ENCODE data around the gene RINL. TPM values are rescaled to one million over a fixed set of nuclear protein-coding genes. Genes with fewer than 3 reads are reported as not detected.

The RINL gene
- total and polyA plus RNA-seq, 2 of the 8 experiments (the other 6 are each of a cell fraction or from before 2014, with no cell fraction given) = 11.1 to 11.9 TPM

GRCh38 chr19:38879400-38879751 lies 1.3 kb upstream of the RINL start:
- POLR2A ChIA-PET (ENCODE audit: partially characterized antibody) = interaction anchor here (0.6 to 6.1 kb wide), 6 partner anchors 8 to 48 kb away, joined by 3 to 35 read pairs (median 7); no protein-coding TSS in a partner anchor

More at GRCh38 chr19:38879400-38879751, 1.3 kb upstream of the RINL start:
- CTCF ChIA-PET (ENCODE audit: partially characterized antibody) = interaction anchor here (0.6 to 7.0 kb wide), 9 partner anchors 9 to 118 kb away, joined by 3 to 97 read pairs (median 3); no protein-coding TSS in a partner anchor
- peaks cover 0 to 8% (median 3%) of the 10 kb centered on the region in 4 experiments; a peak in 6 of 7 replicates for H3K4me1 ChIP-seq (replicated peaks in 1 of 4; ENCODE audit: control insufficient read depth in 3 of 4, insufficient read depth in 4 of 4, low read length in 3 of 4)
- H3K27me3 ChIP-seq (replicated peaks in 1 of 4; ENCODE audit: control insufficient read depth in 3 of 4, extremely low read depth in 1 of 4, insufficient read depth in 3 of 4, low read length in 3 of 4) = no peaks in the 10 kb centered on the region
- H3K23ac ChIP-seq (ENCODE audit: insufficient read length) = no peak overlapping the region
- H2BK5ac ChIP-seq (ENCODE audit: low read depth, low read length) = no peak overlapping the region
- H2BK20ac ChIP-seq (ENCODE audit: low read length) = no peak overlapping the region
- H3K79me2 ChIP-seq (ENCODE audit: control insufficient read depth in 1 of 2, insufficient read depth in 2 of 2, low read length in 2 of 2) = no peaks in the 10 kb centered on the region
- no peak overlapping the region for H2BK120ac ChIP-seq (replicated peaks; ENCODE audit: low read depth, low read length)
- H4K5ac ChIP-seq (ENCODE audit: insufficient read length, low read depth, low read length) = no peak overlapping the region
- H2BK15ac ChIP-seq (ENCODE audit: low read length) = no peak overlapping the region
- no peak for FAIRE-seq
- H2AK5ac ChIP-seq (ENCODE audit: low read depth, low read length) = no peak overlapping the region
- TF ChIP-seq POU5F1 (IDR thresholded peaks at IDR 0.05; ENCODE audit: low read depth, low read length) (no peak), BCL11A (IDR thresholded peaks at IDR 0.05; ENCODE audit: low read depth in 2 of 2, low read length in 2 of 2) (no peak)
- H3K14ac ChIP-seq (ENCODE audit: insufficient read length) = no peak overlapping the region
- H4K8ac ChIP-seq (ENCODE audit: extremely low read depth, insufficient read depth, low read length) = no peak overlapping the region
- no peak overlapping the region for H3K56ac ChIP-seq (replicated peaks; ENCODE audit: insufficient read length, low read depth, low read length)
- H3K9me3 ChIP-seq (ENCODE audit: insufficient read depth in 2 of 2, low read depth in 1 of 2, low read length in 1 of 2) = no peaks in the 10 kb centered on the region
- H3K4me3 ChIP-seq (ENCODE audit: extremely low read depth in 1 of 4, insufficient read depth in 2 of 4, low read depth in 3 of 4, low read length in 4 of 4) = no peak overlapping the region
- H2AFZ ChIP-seq (ENCODE audit: low read length) = no peak overlapping the region
- no peaks in the 10 kb centered on the region for H3K23me2 ChIP-seq (ENCODE audit: low read depth, low read length)
- H3K4me2 ChIP-seq (ENCODE audit: insufficient read depth in 1 of 2, low read depth in 2 of 2, low read length in 2 of 2) = no peak overlapping the region
- no peak overlapping the region for H3K18ac ChIP-seq (ENCODE audit: extremely low read depth, low read length)
- no peak overlapping the region for H2BK12ac ChIP-seq (ENCODE audit: low read depth, low read length)
- no peak for DNase-seq (ENCODE audit: low read depth in 1 of 2, low spot score in 2 of 2)
- H4K20me1 ChIP-seq (replicated peaks in 1 of 2; ENCODE audit: control insufficient read depth in 1 of 2, insufficient read depth in 2 of 2, low read length in 2 of 2) = no peaks in the 10 kb centered on the region
- 95% methylated on average over 9 of the region's 11 CpGs; no CpG with 5 or more reads in 1 of the 2 experiments for WGBS, 2 experiments (ENCODE audit: extremely low coverage in 1 of 2, insufficient coverage in 1 of 2, insufficient read length in 1 of 2, insufficient replicate concordance in 2 of 2, low coverage in 1 of 2, low lambda C conversion rate in 2 of 2, missing lambda C conversion rate in 1 of 2)
- no peaks in the 10 kb centered on the region for H3K36me3 ChIP-seq (ENCODE audit: control insufficient read depth in 2 of 4, insufficient read depth in 4 of 4, low read length in 3 of 4)
- H4K91ac ChIP-seq (replicated peaks; ENCODE audit: insufficient read length, low read length) = no peak overlapping the region
- no peaks in the 10 kb centered on the region for H3K79me1 ChIP-seq (ENCODE audit: low read depth, low read length)
- H3K27ac ChIP-seq (ENCODE audit: low read depth, low read length) = no peak overlapping the region
- H3K4ac ChIP-seq (replicated peaks; ENCODE audit: insufficient read length, low read depth, low read length) = no peak overlapping the region
- no peak overlapping the region for H3K9ac ChIP-seq (replicated peaks in 1 of 4; ENCODE audit: extremely low read depth in 1 of 4, low read depth in 3 of 4, low read length in 3 of 4)

All from H1 (cell line).